Dedifferentiated amniotic fluid mesenchymal stem cell (primary cell): ENCODE measurements around the gene EZH1.

Source experiments
- DNase-seq: peaks from one replicate; pipeline ENCODE4 v3.0.0-alpha.2; 2016; ENCODE audit errors: extremely low spot score

Gene EZH1

DNA sequence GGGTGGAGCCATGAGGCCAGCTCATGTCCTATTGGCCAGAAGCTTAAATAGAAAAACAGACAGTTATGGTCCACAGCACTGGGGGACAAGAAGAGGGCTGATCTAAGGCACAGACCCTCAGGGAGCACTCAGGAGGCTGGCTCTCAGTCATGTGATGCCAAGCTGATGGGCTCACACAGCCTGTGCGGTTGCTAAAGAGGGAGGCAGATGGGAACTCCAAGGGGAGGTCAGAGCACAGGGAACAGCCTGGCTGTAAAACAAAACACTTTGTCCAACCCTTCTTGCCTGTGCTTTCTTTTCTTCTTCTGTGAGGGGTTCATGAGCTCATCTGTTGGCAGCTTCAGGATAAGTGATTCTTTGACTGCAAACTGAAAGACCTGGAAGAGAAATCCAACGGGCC lies 35.3 kb downstream of the EZH1 start:
- no peak for DNase-seq

DNA sequence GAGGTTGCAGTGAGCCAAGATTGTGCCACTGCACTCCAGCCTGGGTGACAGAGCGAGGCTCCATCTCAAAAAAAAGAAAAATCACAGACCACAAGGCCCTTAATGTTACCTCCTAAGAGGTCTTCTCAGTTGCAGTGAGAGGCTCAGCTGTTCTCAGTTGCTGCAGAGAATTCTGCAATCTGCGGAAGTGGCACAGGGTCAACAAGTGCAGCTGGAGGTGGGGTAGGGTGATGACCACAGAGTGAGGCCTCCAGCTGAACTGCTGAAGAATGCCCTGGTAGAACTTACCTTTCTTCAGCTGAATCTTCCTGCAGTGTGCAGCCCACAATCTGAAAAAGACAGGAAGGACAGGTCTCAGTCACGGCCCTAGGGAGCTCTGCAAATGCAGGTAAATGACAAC lies 36.3 kb downstream of the EZH1 start:
- no peak for DNase-seq

DNA sequence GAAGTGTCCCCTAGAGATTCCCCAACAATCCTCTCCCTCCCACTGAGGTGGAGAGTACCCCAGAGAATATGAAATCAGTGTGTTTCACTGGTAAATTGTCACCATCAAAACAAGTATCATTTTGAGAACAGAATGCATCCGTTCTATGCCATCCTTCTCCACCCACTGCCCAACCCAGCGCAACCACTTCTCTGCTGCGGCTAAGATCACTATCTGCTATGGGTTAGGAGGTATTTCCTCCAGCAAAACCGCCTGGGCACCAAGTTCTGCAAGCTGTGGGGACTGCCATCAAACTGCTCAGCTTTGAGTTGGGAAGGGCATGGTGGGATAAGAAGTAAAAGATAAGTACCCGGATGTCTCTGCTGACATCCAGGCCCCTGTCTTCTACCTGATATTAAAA lies 38.1 kb downstream of the EZH1 start:
- no peak for DNase-seq

DNA sequence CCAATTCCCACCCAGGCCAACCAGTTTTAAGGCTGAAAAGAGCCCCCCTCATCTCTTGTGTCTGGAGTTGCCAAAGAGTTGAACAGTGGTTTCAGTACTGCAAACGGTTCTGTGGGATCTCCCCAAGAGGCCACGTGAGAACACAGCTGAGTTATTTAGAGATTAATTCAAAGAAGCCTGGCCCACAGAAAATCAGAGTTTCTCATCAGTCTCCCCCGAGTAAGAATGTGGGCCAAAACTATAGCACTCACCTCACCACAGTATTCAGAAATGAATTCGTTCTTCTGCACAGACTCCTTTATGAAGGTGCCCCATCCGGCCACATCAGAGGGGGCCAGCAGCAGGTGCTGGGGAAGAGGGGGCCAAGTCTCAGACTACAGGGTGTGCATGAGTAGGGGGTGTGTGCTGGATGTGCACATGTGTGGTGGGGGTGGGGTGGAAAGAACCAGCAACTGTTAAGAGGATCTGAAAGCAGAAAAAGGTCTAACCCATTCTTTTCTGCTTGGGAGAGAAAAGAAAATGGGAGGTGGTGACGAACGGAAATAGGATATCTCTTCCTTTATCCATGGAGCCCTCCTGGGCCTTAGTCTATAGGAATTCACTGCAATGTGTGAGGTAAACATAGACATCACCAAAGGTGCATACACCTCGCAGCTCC lies 39.9 kb downstream of the EZH1 start:
- DNase-seq = no peak

DNA sequence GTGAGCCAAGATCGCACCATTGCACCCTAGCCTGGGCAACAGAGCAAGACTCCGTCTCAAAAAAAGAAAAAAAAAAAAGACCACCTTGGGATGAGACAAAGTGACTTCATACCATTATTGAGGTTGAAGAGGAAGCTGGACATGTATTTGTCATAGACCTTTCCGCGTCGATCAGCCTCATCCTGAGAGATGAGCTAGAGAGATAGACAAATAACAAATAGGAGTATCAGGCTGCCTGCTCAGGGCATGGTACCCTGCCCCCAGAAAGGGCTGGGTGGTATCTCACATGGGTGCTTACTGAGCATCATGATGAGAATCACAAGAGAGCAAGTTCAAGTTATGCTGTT lies 40.4 kb downstream of the EZH1 start:
- no peak for DNase-seq

DNA sequence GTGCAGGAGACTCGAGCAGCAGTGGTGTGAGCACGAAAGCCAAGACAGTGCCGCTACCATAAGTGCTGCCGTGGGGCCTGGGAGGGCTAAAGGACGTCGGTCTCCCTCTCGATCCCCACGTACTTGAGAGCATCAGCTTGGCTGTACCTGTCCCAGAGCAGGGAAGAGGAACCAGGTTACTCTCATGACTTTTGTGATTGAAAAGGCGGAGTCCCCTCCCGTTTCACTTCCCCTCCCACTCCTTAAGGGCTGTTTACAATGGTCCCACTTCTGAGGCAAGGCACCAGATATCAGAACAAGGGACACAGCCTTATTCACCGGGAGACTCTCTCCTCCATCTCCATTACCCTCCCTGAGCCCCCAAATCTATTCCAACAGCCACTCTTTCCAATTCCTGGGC lies 42.4 kb downstream of the EZH1 start:
- DNase-seq = no peak

DNA sequence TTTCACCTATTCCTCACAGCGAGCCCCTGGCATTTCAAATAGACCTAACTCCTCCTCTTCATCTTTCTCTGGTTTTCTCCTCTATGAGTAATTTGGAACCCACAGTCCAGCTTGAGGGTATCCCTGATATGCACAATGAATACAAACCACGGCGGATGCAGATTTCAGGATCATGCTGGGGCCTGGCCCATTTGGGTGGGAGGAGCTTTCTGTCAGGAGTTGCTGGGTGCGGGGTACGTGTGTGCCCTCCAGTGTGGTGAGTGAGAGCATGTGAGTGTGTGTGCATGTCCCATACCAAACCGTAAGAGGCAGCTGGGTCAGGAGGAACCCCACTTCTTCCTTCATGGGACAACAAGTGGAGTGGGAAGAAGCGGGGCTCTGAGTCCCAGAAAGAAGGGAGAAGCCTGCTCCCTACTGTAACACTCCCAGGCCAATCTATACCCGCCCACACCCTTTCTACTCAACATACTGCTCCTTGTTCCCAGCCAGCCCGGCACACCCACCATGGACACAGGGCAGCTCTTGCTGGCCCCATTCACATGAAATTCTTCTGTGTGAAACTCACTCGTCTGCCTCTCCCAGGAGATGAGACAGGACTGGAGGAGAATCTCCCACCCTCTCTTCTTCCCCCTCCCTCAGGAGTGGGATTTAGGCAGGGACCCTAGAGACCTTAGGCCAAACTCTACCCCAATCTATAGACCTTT lies 44.1 kb downstream of the EZH1 start:
- no peak for DNase-seq

DNA sequence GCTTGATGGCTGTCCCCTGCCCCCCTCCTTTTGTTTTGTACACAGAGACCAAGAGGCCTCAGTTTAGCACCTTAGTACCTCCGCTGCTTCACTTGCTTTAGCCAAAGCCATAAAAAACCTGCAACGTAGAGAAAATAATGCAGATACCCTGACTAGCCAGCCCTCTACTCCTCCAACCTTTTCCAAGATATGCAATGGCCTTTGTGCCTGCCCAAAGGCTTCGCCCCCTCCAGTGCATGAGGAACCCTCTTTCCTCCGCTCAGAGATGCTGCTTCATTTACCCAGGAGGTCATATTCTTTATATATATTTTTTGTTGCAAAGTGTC lies 45.5 kb downstream of the EZH1 start:
- no peak for DNase-seq

DNA sequence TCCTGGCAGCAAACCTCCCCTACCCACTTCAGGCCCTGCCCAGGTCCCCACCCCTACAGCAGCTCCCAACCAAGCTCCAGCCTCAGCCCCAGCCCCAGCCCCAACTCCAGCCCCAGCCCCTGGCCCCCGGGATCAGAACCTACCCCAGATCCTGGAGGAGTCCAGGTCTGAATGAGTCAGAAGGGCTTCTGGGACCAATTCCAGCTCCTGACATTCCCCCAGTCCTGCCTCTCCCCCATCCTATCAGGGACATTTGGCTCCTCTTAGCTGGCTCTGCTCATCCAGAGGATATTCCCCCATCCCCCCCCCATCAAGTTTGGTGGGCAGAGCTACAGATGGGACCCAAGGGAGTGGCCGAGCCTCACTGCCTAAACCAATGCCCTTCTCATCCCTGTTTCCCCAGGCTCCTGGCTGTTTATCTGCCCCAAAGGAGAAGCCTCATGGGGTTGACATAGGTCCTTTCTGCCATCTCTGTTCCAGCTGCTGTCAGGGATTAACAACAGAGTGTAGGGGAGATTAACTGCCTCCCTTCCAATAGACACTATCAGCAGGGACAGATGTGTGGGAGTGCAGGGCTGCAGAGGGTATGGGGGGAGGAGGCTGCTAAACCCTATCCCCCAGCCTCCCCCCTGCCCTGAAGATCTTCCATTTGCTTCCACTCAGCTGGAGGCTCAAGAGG lies 46.0 kb downstream of the EZH1 start:
- peak; percentile 39 for DNase-seq

DNA sequence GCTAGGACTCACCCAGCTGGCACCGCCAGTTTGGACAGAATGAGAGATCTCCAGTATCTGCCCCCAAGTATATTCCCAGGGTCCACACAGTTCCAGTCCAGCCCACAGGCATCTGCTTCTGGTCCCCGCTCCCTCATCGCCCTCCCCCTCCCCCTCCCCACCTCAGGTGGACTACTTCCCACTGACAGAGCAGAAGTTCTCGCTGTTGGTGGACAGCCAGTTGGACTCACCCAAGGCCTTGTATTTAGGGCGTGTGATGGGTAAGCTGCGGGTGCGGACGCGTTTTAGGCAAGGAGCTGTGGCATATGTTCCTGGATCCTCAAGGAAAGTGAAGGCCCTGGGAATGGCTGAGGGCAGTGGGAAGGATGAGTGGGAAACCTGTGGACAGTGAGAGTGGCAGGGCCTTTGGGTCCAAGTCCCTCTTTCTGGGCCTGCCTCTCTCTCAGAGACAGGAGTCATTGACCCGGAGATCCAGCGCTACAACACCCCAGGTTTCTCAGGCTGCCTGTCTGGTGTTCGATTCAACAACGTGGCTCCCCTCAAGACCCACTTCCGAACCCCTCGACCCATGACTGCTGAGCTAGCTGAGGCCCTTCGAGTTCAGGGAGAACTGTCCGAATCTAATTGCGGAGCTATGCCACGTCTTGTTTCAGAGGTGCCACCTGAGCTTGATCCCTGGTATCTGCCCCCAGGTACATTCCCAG lies 47.6 kb downstream of the EZH1 start:
- DNase-seq = no peak

DNA sequence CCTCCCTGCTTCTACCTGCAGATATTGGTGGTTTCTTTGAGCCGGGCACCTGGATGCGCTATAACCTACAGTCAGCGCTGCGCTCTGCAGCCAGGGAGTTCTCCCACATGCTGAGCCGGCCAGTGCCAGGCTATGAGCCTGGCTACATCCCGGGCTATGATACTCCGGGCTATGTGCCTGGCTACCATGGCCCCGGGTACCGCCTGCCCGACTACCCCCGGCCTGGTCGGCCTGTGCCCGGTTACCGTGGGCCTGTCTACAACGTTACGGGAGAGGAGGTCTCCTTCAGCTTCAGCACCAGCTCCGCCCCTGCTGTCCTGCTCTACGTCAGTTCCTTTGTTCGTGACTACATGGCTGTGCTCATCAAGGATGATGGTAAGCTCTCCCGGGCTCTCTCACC lies 49.3 kb downstream of the EZH1 start:
- DNase-seq = no peak

DNA sequence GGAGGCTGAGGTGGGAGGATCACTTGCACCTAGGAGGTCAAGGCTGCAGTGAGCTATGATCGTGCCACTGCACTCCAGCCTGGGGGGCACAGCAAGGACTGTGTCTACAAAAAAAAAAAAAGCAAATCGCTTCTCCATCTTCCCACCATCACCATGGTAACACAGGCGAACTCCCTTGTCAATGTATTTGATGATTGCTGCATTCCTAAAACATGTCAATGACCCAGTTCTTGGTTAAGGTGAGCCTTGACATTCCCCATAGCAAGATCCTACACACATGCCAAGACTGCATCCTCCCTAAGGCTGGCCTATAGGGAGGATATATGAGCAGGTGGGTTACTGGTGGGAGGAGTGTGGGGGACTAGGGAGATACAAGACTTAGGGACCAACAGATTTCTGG lies 50.3 kb downstream of the EZH1 start:
- no peak for DNase-seq

DNA sequence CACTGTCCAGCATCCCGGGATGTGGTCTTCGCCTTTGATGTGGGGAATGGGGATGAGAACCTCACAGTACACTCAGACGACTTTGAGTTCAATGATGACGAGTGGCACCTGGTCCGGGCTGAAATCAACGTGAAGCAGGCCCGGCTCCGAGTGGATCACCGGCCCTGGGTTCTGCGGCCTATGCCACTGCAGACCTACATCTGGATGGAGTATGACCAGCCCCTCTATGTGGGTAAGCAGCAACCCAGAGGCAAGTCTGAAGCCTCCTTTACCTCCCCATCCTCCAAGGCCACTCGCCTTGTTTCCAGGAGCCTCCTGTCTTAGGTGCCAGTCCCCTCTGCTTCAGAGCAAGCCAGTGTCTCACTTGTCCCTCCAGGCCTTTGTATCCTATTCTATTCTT lies 52.4 kb downstream of the EZH1 start:
- no peak for DNase-seq

DNA sequence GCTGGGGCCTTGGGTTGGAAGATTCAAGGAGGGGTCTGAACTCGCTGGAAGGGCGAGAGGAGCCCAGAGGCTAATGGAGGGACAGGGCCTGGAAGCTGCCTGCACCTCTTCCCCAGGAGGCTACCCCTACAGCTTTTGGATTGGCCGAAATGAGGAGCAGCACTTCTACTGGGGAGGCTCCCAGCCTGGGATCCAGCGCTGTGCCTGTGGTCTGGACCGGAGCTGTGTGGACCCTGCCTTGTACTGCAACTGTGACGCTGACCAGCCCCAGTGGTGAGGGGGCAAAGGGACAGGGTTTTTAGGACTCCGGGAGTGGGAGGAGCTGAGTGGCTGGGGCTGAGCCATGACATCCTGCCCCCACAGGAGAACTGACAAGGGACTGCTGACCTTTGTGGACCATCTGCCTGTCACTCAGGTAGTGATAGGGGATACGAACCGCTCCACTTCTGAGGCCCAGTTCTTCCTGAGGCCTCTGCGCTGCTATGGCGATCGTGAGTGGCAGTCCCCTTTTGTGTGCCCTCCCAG lies 53.8 kb downstream of the EZH1 start:
- DNase-seq = no peak

DNA sequence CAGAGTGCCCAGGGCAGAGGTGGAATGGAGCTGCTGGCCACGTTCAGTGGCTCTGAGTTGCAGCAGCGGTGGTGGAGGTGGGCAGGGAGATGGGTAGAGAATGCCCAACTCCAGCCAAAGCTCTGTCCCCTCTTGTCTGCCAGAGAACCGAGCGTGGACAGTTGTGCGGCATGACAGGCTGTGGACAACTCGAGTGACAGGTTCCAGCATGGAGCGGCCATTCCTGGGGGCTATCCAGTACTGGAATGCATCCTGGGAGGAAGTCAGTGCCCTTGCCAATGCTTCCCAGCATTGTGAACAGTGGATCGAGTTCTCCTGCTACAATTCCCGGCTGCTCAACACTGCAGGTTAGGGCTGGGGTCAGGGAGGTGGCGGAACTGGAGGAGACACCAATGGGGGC lies 54.2 kb downstream of the EZH1 start:
- no peak for DNase-seq

DNA sequence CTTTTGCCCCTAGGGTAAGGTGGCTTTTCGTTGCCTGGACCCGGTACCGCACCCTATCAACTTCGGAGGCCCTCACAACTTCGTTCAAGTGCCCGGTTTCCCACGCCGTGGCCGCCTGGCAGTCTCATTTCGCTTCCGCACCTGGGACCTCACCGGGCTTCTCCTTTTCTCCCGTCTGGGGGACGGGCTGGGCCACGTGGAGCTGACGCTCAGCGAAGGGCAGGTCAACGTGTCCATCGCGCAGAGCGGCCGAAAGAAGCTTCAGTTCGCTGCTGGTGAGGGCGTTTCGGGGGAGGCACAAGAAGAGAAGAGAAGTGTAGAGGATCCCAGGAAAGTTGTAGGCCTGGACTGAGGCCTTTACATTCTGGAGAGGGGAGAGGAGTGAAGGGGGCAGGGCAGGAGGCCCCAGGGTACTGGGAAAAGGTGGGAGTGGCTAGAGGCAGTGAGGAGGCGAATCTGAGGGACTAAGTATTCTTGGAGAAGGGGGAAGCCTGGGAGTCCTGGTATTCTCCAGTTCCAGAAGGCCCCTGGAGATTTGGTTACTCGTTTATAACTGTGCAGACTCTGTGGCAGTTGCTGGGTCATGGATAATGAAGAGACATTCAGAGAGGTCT lies 57.0 kb downstream of the EZH1 start:
- no peak for DNase-seq

DNA sequence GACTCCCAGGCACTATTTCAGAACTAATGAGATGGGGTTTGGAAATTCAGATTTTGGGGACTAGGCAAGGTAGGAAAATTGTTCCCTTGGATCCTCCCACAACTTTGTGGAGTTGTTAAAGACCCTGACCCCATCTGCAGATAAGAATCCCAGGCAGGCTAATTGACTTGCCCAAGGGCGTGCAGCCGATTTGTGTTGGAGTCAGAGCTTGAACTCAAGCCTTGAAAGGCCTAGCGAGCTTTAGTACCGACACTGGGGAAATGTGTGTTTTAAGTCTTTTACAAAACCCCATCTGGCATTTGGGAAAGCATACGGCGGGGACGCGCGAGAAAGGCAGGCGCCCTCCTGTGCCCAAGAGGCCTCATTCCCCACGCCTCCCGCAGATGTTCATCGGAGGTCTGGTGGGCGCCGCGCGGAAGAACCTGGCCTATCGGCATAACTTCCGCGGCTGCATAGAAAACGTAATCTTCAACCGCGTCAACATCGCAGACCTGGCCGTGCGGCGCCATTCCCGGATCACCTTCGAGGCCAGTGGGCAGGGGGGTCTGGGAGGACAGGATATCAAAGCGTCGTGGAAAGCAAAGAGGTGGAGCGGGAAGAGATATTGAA lies 58.2 kb downstream of the EZH1 start:
- no peak for DNase-seq

DNA sequence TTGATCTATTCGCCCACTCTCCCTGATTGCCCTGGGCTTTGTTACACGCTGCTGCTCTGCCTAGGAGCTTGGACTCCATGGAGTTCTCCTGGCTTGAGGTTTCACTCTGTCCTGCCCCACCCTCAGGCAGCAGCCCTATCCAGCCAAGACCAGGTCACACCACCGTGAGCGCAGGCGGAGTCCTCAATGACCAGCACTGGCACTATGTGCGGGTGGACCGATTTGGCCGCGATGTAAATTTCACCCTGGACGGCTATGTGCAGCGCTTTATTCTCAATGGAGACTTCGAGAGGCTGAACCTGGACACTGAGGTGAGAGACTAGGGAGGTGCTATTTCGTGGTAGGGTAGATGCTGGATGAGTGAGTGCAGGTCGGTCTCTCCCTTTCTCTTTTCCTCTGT lies 59.0 kb downstream of the EZH1 start:
- DNase-seq = no peak

DNA sequence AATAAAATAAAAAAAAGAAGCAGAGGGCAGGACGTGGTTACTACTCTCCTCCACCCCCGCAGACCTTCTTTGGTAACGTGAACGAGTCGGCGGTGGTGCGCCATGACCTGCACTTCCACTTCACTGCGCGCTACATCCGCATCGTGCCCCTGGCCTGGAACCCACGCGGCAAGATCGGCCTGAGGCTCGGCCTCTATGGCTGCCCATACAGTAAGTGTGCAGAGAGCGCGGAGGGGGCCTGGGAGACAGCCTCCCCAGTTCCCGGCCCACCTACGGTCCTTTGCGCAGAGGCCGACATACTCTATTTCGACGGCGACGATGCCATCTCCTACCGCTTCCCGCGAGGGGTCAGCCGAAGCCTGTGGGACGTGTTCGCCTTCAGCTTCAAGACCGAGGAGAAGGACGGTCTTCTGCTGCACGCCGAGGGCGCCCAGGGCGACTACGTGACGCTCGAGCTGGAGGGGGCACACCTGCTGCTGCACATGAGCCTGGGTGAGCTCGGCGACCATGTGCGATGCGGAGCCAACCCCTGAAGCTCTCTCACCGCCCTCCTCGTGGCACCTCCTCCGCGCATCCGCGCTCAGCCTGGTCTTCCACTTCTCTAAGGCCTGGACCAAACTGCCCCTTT lies 59.8 kb downstream of the EZH1 start:
- DNase-seq = no peak

DNA sequence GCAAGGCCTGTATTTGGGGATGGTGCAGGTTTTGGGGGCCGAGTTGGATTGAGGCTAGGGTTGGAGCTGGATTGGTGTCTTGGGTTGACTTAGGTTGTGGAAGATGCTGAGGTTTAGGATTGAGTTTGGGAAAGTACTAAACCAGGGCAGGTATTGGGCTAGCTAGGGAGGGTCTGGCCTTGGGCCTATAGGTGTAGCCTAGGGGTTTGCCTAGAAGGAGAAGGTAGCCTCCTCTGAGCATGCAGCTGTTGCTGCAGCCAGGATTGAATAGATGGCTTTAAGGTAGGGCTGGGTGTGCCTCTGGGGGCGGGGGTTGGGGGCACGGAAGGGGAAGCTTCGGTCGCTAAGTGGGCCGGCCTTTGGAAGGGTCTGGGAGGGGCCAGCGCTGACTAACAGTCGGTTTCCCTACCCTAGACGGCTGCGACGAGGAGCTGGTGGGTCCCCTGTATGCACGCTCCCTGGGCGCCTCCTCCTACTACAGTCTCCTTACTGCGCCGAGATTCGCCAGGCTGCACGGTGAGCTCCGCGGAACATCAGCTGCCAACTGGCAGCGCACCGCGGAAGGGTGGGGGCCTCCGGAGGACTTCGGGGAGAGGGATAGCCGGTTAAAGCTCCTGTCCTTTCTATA lies 61.3 kb downstream of the EZH1 start:
- DNase-seq = no peak
